GM12873 (cell line): ENCODE data around the gene RTEL1.

Experiments used
- TF ChIP-seq, protein P1 (sequence below): IDR thresholded peaks from 2 replicates; pipeline ENCODE4 v1.5.1; 2012; ENCODE audit warnings: low read depth, mild to moderate bottlenecking, moderate library complexity, low read length, control low read depth; ENCODE audit not compliant: insufficient read depth; ENCODE audit errors: missing control alignments

The RTEL1 gene

DNA sequence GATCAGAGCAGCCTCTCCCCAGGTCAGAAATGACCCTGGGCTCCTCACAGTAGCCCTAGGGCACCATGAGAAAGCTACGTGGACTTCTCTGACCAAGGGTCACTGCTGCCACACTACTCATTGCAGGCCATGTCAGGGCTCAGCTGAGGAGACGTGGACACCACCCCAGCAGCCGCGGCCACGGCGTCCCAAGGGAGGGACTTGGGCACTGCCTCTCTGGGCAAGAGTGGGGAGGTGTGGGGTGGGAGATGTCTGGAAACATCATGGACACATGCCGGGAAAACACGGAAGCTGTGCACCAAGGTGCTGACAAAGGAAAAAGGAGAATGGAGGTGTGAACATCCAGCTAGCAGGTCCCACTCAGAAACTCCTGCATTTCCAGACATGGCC, 40.2 kb upstream of the RTEL1 start:
- TF ChIP-seq, protein P1, sequence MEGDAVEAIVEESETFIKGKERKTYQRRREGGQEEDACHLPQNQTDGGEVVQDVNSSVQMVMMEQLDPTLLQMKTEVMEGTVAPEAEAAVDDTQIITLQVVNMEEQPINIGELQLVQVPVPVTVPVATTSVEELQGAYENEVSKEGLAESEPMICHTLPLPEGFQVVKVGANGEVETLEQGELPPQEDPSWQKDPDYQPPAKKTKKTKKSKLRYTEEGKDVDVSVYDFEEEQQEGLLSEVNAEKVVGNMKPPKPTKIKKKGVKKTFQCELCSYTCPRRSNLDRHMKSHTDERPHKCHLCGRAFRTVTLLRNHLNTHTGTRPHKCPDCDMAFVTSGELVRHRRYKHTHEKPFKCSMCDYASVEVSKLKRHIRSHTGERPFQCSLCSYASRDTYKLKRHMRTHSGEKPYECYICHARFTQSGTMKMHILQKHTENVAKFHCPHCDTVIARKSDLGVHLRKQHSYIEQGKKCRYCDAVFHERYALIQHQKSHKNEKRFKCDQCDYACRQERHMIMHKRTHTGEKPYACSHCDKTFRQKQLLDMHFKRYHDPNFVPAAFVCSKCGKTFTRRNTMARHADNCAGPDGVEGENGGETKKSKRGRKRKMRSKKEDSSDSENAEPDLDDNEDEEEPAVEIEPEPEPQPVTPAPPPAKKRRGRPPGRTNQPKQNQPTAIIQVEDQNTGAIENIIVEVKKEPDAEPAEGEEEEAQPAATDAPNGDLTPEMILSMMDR: no peak

GRCh38 chr20:63618291-63618980, 39.7 kb upstream of the RTEL1 start:
- TF ChIP-seq, protein P1: no peak

- TF ChIP-seq, protein P1: no peak
Measured at GRCh38 chr20:63619086-63619485, 39.0 kb upstream of the RTEL1 start.

- TF ChIP-seq, protein P1: no peak
Measured at GRCh38 chr20:63619505-63619904, 38.6 kb upstream of the RTEL1 start.

- TF ChIP-seq, protein P1: no peak
Measured at GRCh38 chr20:63620991-63621390, 37.1 kb upstream of the RTEL1 start.

DNA sequence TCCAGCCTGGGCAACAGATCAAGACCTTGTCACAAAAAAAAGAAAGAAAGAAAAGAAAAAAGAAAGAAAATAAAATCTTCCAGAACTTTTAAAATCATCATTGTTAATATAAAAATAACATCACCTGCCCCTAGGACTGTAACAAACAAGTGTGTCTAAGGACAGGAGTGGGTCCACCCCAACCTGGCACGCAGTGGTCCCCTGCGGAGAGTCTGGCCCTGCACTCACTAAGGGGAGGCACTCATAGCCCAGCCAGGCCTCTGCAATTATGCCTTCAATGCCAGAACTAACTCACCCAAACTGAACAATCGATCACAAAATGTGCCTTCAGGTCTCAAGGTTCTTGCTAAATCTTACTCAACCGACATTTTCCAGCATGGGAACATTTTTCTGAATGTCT, 36.0 kb upstream of the RTEL1 start:
- TF ChIP-seq, protein P1: no peak

DNA sequence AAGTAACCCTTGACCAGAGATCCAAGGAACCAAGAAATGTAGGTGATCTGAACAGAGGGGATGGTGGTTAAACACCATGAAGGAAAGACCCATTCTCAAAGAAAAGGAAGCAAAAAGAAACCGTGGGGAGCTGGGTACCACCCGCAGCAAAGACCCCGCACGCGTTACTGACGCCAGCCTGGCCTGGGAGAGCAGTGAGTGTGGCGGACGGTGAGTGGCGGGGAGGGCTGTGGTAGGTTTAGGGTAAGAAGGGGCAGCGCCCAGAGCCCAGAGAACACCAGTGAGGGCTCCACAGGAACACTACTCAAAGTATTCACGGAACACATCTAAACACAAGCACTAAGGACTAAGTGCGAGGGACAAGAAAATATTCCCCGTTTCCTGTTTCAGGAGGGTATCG, 35.4 kb upstream of the RTEL1 start:
- TF ChIP-seq, protein P1: no peak

GRCh38 chr20:63624486-63624885, 33.6 kb upstream of the RTEL1 start:
- TF ChIP-seq, protein P1: no peak
